ENCODE measurements around the gene KRTAP2-1.

DNA sequence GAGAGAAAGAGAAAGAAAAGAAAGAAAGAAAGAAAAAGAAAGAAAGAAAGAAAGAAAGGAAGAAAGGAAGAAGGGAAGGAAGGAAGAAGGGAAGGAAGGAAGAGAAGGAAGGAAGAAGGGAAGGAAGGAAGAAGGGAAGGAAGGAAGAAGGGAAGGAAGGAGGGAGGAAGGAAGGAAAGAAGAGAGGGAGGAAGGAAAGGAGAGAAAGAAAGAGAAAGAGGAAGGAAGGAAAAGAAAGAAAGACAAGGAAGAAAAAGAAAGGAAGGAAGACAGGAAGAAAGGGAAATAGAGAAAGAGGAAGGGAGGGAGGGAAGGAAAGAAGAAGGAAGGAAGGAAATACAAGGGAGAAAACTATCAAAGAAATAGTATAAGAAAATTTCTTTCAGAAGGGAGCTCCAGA, 29.7 kb upstream of the KRTAP2-1 start:
- TF ChIP-seq POLR2A (IDR thresholded peaks at IDR 0.05; ENCODE audit: low read length) (no peak), SMC3 (IDR thresholded peaks at IDR 0.05) (no peak), PHF8 (IDR thresholded peaks at IDR 0.05; ENCODE audit: borderline replicate concordance, low read depth) (no peak), HOXA7 (CRISPR knock-in tag; IDR thresholded peaks at IDR 0.05) (no peak), RCOR1 (IDR thresholded peaks at IDR 0.05; ENCODE audit: low read depth, low read length) (no peak), EP300 (IDR thresholded peaks at IDR 0.05) (no peak), RARB (CRISPR knock-in tag; IDR thresholded peaks at IDR 0.05) (no peak), CHD4 (IDR thresholded peaks at IDR 0.05; ENCODE audit: borderline replicate concordance) (no peak), MAFK (IDR thresholded peaks at IDR 0.05; ENCODE audit: partially characterized antibody) (no peak), JUN (IDR thresholded peaks at IDR 0.05) (no peak), RAD21 (conservative IDR thresholded peaks at IDR 0.05 in 1 of 2, IDR thresholded peaks at IDR 0.05 in 1 of 2) (no peak), ATOH8 (CRISPR knock-in tag; IDR thresholded peaks at IDR 0.05; ENCODE audit: low read depth) (no peak)
- TF ChIP-seq, protein P1, sequence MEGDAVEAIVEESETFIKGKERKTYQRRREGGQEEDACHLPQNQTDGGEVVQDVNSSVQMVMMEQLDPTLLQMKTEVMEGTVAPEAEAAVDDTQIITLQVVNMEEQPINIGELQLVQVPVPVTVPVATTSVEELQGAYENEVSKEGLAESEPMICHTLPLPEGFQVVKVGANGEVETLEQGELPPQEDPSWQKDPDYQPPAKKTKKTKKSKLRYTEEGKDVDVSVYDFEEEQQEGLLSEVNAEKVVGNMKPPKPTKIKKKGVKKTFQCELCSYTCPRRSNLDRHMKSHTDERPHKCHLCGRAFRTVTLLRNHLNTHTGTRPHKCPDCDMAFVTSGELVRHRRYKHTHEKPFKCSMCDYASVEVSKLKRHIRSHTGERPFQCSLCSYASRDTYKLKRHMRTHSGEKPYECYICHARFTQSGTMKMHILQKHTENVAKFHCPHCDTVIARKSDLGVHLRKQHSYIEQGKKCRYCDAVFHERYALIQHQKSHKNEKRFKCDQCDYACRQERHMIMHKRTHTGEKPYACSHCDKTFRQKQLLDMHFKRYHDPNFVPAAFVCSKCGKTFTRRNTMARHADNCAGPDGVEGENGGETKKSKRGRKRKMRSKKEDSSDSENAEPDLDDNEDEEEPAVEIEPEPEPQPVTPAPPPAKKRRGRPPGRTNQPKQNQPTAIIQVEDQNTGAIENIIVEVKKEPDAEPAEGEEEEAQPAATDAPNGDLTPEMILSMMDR (IDR thresholded peaks at IDR 0.05): no peak
- TF ChIP-seq, protein P2, sequence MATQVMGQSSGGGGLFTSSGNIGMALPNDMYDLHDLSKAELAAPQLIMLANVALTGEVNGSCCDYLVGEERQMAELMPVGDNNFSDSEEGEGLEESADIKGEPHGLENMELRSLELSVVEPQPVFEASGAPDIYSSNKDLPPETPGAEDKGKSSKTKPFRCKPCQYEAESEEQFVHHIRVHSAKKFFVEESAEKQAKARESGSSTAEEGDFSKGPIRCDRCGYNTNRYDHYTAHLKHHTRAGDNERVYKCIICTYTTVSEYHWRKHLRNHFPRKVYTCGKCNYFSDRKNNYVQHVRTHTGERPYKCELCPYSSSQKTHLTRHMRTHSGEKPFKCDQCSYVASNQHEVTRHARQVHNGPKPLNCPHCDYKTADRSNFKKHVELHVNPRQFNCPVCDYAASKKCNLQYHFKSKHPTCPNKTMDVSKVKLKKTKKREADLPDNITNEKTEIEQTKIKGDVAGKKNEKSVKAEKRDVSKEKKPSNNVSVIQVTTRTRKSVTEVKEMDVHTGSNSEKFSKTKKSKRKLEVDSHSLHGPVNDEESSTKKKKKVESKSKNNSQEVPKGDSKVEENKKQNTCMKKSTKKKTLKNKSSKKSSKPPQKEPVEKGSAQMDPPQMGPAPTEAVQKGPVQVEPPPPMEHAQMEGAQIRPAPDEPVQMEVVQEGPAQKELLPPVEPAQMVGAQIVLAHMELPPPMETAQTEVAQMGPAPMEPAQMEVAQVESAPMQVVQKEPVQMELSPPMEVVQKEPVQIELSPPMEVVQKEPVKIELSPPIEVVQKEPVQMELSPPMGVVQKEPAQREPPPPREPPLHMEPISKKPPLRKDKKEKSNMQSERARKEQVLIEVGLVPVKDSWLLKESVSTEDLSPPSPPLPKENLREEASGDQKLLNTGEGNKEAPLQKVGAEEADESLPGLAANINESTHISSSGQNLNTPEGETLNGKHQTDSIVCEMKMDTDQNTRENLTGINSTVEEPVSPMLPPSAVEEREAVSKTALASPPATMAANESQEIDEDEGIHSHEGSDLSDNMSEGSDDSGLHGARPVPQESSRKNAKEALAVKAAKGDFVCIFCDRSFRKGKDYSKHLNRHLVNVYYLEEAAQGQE (IDR thresholded peaks at IDR 0.05): no peak
